ENCODE data around the gene TMEM25.
"Not testable (repeated sequence)": the region's sequence is repeated elsewhere in the genome, so short reads cannot be mapped to it uniquely, and the experiment has no call there.

Gene TMEM25

DNA sequence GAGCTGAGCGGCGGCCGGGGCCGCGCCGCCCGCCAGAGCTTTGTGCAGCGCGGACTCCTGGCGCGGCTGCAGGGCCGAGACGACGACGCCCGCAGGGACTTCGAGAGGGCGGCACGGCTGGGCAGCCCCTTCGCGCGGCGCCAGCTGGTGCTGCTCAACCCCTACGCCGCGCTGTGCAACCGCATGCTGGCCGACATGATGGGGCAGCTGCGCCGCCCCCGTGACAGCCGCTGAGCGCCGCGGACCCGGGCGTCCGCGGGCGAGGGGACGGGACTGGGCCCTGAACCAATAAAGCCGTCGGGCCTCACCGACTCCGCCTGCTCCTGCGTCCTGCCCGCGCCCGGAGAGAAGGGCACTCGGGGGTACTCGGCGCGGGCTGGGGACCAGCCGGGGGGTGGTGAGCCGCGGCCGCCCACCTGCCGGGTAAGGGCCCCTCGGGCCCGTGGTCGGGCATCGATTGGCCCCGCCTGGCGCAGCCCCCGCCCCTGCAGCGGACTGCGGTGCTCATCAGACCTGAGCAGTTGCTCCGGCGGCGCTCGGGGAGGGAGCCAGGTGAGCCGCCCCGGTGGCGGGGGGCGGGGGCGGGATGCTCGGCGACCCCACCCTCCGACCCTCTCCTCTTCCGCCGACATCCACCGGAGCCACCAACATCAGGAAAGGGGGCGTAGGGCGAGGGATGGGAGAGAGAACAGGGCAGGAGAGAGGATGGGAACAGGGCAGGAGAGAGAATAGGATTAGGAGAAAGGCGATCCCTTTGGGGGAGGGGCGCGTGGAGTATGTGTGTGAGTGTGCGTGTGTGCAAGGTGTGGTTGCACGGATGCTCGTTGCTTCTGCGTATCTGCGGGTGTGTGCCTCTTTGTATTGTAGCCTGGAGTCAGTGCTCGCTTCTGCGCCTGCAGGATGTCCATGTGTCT, at the start of gene TMEM25:
TSS of gene TMEM25 (plus strand) at position 510 of the 914 bp plus-strand sequence. CDS start 610 bp downstream, outside the sequence.
- DNase-seq (ENCODE audit: low spot score): peak; percentile 80

DNA sequence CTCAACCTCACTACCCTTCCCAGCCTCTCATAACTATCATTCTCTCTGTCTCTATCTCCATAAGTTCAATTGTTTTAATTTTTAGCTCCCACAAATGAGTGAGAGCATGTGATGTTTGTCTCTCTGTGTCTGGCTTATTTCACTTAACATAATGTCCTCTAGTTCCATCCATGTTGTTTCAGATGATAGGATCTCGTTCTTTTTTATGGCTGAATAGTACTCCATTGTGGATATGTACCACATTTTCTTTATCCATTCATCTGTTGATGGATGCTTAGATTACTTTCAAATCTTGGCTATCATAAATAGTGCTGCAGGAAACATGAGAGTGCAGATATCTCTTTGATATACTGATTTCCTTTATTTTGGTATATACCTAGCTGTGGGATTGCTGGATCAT, 49.8 kb upstream of the TMEM25 start:
- DNase-seq (ENCODE audit: low spot score): not testable (repeated sequence)

DNA sequence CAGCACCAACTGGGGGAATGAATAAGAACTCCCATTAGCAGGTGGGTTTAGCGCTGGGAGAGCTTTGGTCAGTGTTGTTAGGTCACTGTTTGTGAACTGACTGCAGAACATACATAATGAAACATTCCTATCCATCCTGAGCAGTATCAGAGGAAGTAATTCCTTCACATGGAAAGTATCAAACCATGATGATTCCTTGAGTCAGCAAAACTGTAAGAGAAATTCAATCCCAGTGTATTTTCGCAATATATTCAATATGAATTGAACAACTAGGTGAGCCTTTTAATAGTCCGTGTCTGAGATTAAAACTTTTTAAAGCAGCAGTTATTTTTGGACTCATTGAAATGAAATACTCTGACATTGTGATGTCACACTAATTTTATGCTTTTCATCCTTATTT, 46.6 kb upstream of the TMEM25 start:
- DNase-seq (ENCODE audit: low spot score): no peak

DNA sequence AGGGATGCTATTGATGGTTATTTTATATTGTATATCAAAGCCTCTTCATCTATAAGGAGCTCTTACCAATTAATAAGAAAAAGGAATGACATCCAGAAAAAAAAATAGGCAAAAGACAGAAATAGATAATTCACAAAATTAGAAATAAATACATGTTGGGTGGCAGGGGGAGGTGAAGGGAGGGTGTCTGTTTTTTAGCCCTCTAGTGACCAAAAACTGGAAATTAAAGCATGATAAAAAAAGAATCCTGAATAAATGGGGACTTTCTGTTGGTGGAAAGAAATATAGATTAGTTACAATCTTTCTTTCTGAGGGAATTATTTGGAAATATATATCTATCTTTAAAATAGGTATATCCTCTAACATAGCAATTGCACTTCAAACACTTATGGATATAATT, 45.7 kb upstream of the TMEM25 start:
- DNase-seq (ENCODE audit: low spot score): no peak

DNA sequence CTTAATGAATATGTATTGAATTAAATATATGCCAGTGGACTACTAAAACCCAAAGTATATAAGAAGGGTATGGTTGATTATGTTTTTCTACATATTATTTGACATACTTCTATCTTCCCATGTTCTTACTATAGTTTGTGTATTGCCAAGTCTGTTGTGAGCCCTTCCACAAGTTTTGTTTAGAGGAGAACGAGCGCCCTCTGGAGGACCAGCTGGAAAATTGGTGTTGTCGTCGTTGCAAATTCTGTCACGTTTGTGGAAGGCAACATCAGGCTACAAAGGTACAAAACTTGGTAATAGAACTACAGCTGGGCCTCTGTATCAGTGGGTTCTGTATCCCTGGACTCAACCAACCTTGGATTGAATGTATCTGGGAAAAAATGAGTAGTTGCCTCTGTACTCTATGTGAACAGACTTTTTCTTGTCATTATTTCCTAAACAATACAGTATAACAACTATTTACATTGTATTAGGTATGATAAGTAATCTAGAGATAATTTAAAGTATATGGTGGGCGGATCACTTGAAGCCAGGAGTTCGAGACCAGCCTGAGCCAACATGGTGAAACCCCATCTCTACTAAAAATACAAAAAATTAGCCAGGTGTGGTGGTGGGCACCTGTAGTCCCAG, 42.4 kb upstream of the TMEM25 start:
- peak; percentile 84 for DNase-seq (ENCODE audit: low spot score)

DNA sequence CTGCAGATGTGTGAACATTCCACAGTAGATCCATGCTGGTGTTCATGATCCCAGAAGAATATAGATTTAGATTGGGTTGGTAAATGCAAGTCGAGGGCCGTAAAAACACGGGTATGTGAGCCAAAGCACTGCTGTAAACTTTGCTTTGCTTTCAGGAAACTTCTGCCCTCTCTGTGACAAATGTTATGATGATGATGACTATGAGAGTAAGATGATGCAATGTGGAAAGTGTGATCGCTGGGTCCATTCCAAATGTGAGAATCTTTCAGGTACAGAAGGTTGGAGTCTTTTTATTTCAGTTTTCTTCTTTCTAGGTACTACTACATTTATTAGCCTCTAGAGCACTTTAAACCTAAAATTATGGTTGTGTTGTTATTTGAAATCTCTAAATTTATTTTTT, 40.0 kb upstream of the TMEM25 start:
- DNase-seq (ENCODE audit: low spot score): no peak

DNA sequence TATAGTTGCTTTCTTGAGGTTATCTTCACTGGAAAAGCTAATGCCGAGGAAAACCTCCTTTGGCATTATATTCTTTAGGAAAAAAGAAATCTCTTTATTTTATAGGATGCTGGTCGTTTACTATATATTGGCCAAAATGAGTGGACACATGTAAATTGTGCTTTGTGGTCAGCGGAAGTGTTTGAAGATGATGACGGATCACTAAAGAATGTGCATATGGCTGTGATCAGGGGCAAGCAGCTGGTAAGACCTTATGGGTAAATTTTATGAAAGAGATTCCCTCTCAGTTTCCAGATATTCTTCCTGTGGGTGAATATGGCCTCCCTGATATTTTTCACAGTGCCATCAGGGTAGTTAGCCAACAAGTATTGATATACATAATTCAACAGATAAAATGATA, 33.2 kb upstream of the TMEM25 start:
- no peak for DNase-seq (ENCODE audit: low spot score)

DNA sequence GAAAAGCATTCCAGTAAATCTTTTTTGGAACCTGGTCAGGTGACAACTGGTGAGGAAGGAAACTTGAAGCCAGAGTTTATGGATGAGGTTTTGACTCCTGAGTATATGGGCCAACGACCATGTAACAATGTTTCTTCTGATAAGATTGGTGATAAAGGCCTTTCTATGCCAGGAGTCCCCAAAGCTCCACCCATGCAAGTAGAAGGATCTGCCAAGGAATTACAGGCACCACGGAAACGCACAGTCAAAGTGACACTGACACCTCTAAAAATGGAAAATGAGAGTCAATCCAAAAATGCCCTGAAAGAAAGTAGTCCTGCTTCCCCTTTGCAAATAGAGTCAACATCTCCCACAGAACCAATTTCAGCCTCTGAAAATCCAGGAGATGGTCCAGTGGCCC, 27.8 kb upstream of the TMEM25 start:
- DNase-seq (ENCODE audit: low spot score): no peak

DNA sequence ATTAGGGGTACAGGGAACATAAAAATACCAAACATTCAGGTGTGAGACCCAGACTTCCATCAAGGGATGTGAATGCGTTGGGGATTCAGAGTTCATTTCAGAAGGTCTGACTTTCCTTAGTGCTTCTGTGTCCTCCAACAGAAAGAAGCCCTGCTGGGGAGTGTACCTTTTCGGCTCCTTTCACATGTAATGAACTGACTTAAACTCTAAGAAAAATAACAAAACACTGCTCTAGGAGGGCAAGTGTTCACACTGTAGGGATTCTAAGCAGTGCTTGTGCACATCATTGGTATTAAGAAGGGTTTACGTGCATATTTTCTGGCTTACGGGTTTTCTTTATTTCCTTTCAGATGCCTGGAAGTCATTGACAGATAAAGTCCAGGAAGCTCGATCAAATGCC, 19.4 kb upstream of the TMEM25 start:
- DNase-seq (ENCODE audit: low spot score): no peak

DNA sequence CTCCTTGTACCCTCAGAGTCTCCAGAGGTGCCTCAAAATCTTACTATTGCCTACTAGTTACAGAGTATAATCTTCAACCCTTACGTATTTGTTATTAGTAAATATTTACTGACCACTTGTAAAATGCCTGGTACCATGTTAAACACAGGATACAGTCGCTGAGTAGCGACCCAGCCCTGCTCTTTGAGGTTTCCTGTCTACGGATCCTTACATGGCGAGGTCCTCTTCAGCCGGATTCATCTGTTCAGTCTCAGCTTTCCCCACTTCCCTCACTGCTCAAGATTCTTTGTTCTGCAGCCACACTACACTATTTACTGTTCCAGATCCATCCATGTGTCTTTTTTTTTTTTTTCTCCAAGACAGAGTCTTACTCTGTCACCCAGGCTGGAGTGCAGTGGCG, 16.9 kb upstream of the TMEM25 start:
- no peak for DNase-seq (ENCODE audit: low spot score)

DNA sequence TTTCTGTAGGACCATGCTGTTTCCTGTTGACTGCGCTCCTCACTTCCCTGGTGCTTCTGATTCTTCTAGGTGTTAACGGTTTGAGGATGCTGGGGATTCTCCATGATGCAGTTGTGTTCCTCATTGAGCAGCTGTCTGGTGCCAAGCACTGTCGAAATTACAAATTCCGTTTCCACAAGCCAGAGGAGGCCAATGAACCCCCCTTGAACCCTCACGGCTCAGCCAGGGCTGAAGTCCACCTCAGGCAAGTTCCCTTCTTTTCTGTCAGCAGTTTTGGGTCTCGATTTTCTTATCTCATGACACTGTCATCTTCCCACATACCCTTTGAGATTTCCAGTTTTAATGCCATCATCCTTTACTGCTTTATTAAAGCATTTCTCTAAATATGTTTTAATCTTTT, 11.4 kb upstream of the TMEM25 start:
- DNase-seq (ENCODE audit: low spot score): no peak

DNA sequence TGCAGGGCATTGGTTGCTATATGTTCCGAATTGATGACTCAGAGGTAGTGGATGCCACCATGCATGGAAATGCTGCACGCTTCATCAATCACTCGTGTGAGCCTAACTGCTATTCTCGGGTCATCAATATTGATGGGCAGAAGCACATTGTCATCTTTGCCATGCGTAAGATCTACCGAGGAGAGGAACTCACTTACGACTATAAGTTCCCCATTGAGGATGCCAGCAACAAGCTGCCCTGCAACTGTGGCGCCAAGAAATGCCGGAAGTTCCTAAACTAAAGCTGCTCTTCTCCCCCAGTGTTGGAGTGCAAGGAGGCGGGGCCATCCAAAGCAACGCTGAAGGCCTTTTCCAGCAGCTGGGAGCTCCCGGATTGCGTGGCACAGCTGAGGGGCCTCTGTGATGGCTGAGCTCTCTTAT, 9.1 kb upstream of the TMEM25 start:
- no peak for DNase-seq (ENCODE audit: low spot score)

DNA sequence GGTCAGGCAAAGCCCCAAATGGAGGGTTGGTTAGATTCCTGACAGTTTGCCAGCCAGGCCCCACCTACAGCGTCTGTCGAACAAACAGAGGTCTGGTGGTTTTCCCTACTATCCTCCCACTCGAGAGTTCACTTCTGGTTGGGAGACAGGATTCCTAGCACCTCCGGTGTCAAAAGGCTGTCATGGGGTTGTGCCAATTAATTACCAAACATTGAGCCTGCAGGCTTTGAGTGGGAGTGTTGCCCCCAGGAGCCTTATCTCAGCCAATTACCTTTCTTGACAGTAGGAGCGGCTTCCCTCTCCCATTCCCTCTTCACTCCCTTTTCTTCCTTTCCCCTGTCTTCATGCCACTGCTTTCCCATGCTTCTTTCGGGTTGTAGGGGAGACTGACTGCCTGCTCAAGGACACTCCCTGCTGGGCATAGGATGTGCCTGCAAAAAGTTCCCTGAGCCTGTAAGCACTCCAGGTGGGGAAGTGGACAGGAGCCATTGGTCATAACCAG, 8.4 kb upstream of the TMEM25 start:
- peak; percentile 66 for DNase-seq (ENCODE audit: low spot score)

DNA sequence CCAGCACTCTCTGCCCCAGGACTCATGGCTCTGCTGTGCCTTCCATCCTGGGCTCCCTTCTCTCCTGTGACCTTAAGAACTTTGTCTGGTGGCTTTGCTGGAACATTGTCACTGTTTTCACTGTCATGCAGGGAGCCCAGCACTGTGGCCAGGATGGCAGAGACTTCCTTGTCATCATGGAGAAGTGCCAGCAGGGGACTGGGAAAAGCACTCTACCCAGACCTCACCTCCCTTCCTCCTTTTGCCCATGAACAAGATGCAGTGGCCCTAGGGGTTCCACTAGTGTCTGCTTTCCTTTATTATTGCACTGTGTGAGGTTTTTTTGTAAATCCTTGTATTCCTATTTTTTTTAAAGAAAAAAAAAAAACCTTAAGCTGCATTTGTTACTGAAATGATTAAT, 6.6 kb upstream of the TMEM25 start:
- DNase-seq (ENCODE audit: low spot score): no peak

DNA sequence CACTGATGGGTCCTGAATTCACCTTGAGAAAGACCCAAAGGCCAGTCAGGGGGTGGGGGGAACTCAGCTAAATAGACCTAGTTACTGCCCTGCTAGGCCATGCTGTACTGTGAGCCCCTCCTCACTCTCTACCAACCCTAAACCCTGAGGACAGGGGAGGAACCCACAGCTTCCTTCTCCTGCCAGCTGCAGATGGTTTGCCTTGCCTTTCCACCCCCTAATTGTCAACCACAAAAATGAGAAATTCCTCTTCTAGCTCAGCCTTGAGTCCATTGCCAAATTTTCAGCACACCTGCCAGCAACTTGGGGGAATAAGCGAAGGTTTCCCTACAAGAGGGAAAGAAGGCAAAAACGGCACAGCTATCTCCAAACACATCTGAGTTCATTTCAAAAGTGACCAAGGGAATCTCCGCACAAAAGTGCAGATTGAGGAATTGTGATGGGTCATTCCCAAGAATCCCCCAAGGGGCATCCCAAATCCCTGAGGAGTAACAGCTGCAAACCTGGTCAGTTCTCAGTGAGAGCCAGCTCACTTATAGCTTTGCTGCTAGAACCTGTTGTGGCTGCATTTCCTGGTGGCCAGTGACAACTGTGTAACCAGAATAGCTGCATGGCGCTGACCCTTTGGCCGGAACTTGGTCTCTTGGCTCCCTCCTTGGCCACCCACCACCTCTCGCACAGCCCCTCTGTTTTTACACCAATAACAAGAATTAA, 6.1 kb upstream of the TMEM25 start:
- peak; percentile 31 for DNase-seq (ENCODE audit: low spot score)

DNA sequence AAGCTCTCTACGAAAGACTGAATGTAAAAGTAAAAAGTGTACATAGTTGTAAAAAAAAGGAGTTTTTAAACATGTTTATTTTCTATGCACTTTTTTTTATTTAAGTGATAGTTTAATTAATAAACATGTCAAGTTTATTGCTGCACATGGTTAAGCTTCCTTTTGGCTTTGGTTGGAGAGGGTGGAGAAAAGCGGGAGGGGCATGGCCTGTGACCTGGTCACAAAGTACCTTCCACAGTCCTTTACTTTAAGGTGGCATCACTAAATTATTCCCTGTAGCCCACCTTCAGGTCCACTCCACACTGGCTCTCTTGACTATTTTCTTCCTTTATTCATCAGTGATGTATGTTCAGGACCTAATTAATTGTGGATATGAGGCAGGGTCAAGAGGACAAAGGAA, 4.3 kb upstream of the TMEM25 start:
- no peak for DNase-seq (ENCODE audit: low spot score)

DNA sequence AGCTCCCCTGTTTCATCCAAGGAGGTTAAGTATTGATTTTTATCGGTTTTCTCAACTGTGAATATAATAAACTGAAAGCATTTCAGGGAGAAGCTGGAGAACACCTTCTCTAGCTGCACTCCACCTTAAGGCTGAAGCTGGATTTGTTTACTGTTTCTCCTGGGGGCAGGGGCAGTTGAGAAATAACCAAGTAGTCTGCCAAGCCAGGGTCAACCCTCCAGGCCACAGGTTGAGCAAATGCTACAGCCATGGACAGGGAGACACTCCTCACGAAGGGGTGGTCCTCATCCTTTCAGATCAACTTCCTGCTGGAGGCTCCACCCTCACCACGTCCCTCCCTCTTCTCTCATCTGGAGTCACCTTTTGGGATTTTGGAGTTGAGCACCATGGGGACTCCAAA, 3.9 kb upstream of the TMEM25 start, which contains the start of gene TTC36:
TSS of gene TTC36 (plus strand) at position 366 of the 400 bp plus-strand sequence. CDS start at position 387, 21 bp downstream.
- no peak for DNase-seq (ENCODE audit: low spot score)

DNA sequence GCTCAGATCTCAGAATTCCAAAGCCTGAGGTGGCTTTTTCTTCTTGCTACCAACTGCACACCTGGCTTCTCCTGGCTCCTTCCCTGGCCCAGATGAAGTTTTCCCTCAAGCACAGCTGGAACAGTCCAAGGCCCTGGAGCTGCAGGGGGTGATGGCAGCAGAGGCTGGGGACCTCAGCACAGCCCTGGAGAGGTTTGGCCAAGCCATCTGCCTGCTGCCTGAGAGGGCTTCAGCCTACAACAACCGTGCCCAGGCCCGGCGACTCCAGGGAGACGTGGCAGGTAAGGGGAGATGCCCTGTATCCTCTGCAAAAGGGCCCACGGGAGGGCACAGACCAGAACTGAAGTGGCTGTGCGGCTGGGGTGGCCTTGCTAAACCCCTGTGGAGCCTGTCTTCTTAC, 2.5 kb upstream of the TMEM25 start:
- DNase-seq (ENCODE audit: low spot score): no peak

DNA sequence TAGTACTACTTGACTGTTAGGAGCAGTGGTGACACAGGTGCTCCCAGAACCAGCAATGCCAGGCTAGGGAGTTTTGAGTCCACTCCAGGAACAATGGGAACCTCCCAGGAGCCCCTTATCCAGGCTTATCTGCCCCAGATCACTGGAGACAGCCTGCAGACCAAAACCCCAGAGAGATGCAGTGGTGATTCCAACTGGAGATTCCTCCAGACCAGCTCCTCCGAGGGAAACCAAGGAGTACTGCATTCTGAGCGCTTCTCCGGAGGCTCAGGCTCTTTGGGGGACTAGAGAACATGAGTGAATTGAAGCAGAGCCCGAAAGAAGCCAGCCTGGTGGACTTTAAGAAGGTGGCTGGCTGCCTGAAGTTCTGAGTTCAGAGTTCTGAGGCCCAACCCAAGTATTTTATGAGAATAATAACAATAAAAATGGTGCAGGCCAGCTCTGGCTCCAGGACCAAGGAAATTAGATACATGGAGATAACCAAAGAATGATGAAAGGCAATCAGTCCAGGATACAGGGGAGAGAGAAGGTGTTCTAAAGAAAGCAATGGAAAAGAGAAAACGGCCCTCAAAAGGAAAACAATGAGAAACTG, 1.3 kb upstream of the TMEM25 start:
- DNase-seq (ENCODE audit: low spot score): no peak

DNA sequence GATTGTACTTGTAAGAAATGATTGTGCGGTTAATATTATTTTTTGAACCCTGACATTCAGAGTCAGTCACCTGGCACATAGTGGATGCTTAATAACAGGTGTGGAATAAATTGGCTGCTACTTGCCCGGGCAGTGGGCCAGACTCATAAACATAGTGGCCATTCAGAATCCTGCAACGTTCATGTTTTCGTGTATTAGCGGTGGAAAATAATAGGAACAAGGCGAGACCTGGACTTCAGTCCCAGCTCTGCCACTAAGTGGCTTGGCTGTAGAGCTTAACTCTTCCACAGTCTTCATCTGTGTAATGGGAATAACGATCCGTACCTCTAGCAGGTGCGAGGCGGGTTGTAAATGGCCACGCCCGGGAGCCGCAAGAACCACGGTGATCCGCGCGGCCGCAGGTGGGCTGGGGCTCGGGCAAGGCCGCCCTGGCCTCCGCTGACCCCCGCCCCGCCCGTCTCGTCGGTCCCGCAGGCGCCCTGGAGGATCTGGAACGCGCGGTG, 761 bp upstream of the TMEM25 start:
- no peak for DNase-seq (ENCODE audit: low spot score)

DNA sequence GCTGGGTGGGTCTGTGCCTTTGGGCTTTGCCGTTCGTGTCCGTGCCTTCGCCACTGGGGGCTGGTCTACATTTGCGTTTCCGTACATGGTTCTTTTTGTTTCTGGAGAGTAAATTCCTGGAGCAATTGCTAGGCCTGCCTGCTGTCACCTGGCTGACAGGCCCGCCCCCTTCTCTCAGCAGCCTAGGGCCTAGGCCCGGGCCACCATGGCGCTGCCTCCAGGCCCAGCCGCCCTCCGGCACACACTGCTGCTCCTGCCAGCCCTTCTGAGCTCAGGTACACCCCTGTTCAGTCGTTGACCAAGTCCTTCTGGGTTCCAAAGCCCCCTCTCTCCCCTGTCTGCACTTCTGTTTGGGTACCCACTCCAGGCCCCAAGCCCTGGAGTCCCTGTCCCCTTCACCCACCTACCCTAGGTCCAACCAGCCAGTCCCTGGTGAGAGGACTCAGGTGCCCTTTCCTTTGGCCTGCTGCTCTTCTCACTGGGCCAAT, 649 bp downstream of the TMEM25 start:
- DNase-seq (ENCODE audit: low spot score): no peak

DNA sequence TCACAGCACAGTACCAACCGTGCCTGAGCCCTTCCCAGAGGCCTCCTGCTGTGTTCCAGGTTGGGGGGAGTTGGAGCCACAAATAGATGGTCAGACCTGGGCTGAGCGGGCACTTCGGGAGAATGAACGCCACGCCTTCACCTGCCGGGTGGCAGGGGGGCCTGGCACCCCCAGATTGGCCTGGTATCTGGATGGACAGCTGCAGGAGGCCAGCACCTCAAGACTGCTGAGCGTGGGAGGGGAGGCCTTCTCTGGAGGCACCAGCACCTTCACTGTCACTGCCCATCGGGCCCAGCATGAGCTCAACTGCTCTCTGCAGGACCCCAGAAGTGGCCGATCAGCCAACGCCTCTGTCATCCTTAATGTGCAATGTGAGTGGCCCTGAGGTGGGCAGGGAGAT, 1.1 kb downstream of the TMEM25 start:
- no peak for DNase-seq (ENCODE audit: low spot score)

Measured in GM03348 (cell line).